B cell (primary cell): ENCODE measurements around the gene EDC3. TPM values are rescaled to one million over a fixed set of nuclear protein-coding genes. Genes with fewer than 3 reads are reported as not detected.

Experiments
- ATAC-seq: fragments of 200-7000 bp; cut with Tn5 transposase; one replicate; pipeline ENCODE4 v1.10.0; 2021; ENCODE audit warnings: low read depth, mild to moderate bottlenecking, moderate number of reproducible peaks, moderate library complexity
- CTCF ChIA-PET: fragments of 350-600 bp; sonication (Branson Sonifier 250); formaldehyde crosslinking; loops from one replicate; lab custom pipeline; 2021; ENCODE audit warnings: antibody characterized with exemption, inconsistent platforms; lab: Charles Lee
- POLR2A ChIA-PET: fragments of 350-600 bp; sonication (Branson Sonifier 250); formaldehyde crosslinking; loops from one replicate; lab custom pipeline; 2021; ENCODE audit warnings: antibody characterized with exemption; lab: Charles Lee
- DNase-seq: peaks from one replicate; pipeline ENCODE4 v3.0.0; 2013
- H2AFZ ChIP-seq: 2 replicates; pipeline ENCODE4 v1.6.1; 2012; ENCODE audit warnings: mild to moderate bottlenecking, low read depth, low read length; ENCODE audit not compliant: insufficient read depth, poor library complexity, severe bottlenecking
- H3K27ac ChIP-seq, 2 donors: 1 replicate in 1 of 2; 2 replicates in 1 of 2; pipeline ENCODE4 v1.5.1; 2012 to 2013; ENCODE audit warnings: low read length in 2 of 2, mild to moderate bottlenecking in 2 of 2, moderate library complexity in 1 of 2
- H3K27me3 ChIP-seq, 4 experiments: fragments of 200-600 bp in 1 of 4; sonication (generic) in 1 of 4; replicated peaks in 1 of 4; 1 replicate in 2 of 4; 2 replicates in 2 of 4; pipeline versions ENCODE4 v1.6.1 to v1.7.0; 2013 to 2016; ENCODE audit warnings: low read length in 3 of 4, mild to moderate bottlenecking in 2 of 4, mixed read lengths in 1 of 4, moderate library complexity in 1 of 4; ENCODE audit not compliant: insufficient read depth in 4 of 4, control insufficient read depth in 3 of 4; ENCODE audit errors: control extremely low read depth in 1 of 4
- H3K36me3 ChIP-seq, 2 experiments: replicated peaks in 1 of 2; 1 replicate in 1 of 2; 2 replicates in 1 of 2; pipeline versions ENCODE4 v1.6.1 to v1.7.1; 2013; ENCODE audit warnings: low read length in 1 of 2; ENCODE audit not compliant: insufficient read depth in 2 of 2, control insufficient read depth in 1 of 2; ENCODE audit errors: control extremely low read depth in 1 of 2, extremely low read depth in 1 of 2
- H3K4me1 ChIP-seq, 2 donors: fragments of 200-600 bp in 1 of 2; sonication (generic) in 1 of 2; 1 replicate in 1 of 2; 2 replicates in 1 of 2; pipeline versions ENCODE4 v1.5.1 to v1.6.1; 2013 to 2017; ENCODE audit warnings: low read length in 2 of 2; ENCODE audit not compliant: control insufficient read depth in 2 of 2, insufficient read depth in 2 of 2
- H3K4me2 ChIP-seq: replicated peaks from 2 replicates; pipeline ENCODE3; 2012; ENCODE audit warnings: mild to moderate bottlenecking, low read depth, low read length; ENCODE audit not compliant: poor library complexity, severe bottlenecking
- H3K4me3 ChIP-seq, 5 experiments: fragments of 200-600 bp in 1 of 5; sonication (generic) in 1 of 5; 1 replicate in 3 of 5; 2 replicates in 2 of 5; pipeline versions ENCODE4 v1.5.1 to v1.7.0; 2011 to 2016; ENCODE audit warnings: low read length in 4 of 5, mild to moderate bottlenecking in 4 of 5, low read depth in 2 of 5, control low read depth in 1 of 5, moderate library complexity in 1 of 5; ENCODE audit not compliant: insufficient read depth in 1 of 5; ENCODE audit errors: control extremely low read depth in 1 of 5, extremely low read depth in 1 of 5
- H3K79me2 ChIP-seq: fragments of 200-600 bp; sonication (generic); one replicate; pipeline ENCODE4 v1.6.0; 2016; ENCODE audit warnings: low read length; ENCODE audit not compliant: control insufficient read depth, insufficient read depth
- H3K9ac ChIP-seq: fragments of 200-600 bp; sonication (generic); 2 replicates; pipeline ENCODE4 v1.6.1; 2017; ENCODE audit warnings: mild to moderate bottlenecking, low read length, moderate library complexity
- H3K9me3 ChIP-seq, 3 donors: one replicate each; pipeline versions ENCODE4 v1.6.1 to v1.7.1; 2013; ENCODE audit warnings: low read length in 2 of 3; ENCODE audit not compliant: control insufficient read depth in 2 of 3, insufficient read depth in 1 of 3; ENCODE audit errors: control extremely low read depth in 1 of 3
- H4K20me1 ChIP-seq: 2 replicates; pipeline ENCODE4 v1.6.0; 2012; ENCODE audit warnings: mild to moderate bottlenecking, low read length; ENCODE audit not compliant: insufficient read depth, control insufficient read depth, poor library complexity, severe bottlenecking
- H3K27ac Mint-ChIP-seq: one replicate; pipeline ENCODE4 v1.8.0; 2021; ENCODE audit warnings: mixed read lengths
- H3K27me3 Mint-ChIP-seq: one replicate; pipeline ENCODE4 v1.8.0; 2021; ENCODE audit warnings: mixed read lengths
- H3K4me1 Mint-ChIP-seq: one replicate; pipeline ENCODE4 v1.8.0; 2021; ENCODE audit warnings: mixed read lengths
- H3K4me3 Mint-ChIP-seq: one replicate; pipeline ENCODE4 v1.8.0; 2021; ENCODE audit warnings: mixed read lengths
- H3K9me3 Mint-ChIP-seq: one replicate; pipeline ENCODE4 v1.8.0; 2022; ENCODE audit warnings: mixed read lengths; ENCODE audit not compliant: insufficient read depth
- EZH2 ChIP-seq: IDR thresholded peaks from 2 replicates; pipeline ENCODE4 v1.6.1; 2012; ENCODE audit warnings: borderline replicate concordance, low read depth, mild to moderate bottlenecking, moderate library complexity, low read length; ENCODE audit not compliant: insufficient read depth, poor library complexity, severe bottlenecking
- WGBS: methylation state at CpG from one replicate; pipeline ENCODE4 v1.1.5; 2013; ENCODE audit warnings: missing lambda C conversion rate; ENCODE audit not compliant: insufficient coverage; 5-methylcytosine and 5-hydroxymethylcytosine counted together
- intact Hi-C: fragments of 100-400 bp; cut with micrococcal nuclease; formaldehyde crosslinking; loops from one replicate; pipeline ENCODE4 v1.10.0; 2022
- polyA plus RNA-seq: library from polyadenylated mRNA; depleted of rRNA; stranded (reverse); fragments of >200 nt; gene quantifications from 2 replicates; pipeline ENCODE4 v1.2.3, GENCODE V29; 2012
- total RNA-seq, 2 donors: library from RNA; stranded (reverse); fragments of 120-200 nt in 1 of 2; gene quantifications; 1 replicate in 1 of 2; 2 replicates in 1 of 2; pipeline versions ENCODE4 v1.2.3 to v1.2.4, GENCODE V29; 2013 to 2022
- TF ChIP-seq, protein P1 (sequence below): fragments of 200-600 bp; IDR thresholded peaks from one replicate; pipeline ENCODE4 v1.8.0; 2022; ENCODE audit warnings: antibody characterized with exemption, mild to moderate bottlenecking

The EDC3 gene
- total and polyA plus RNA-seq, 2 donors (not counting 1 experiment from before 2014, with no cell fraction given) = 16.9 to 55.4 TPM

- ChIA-PET POLR2A (no interaction called here), CTCF (no interaction called here)
- no peaks in the 10 kb centered on the region for H3K27me3 ChIP-seq
- no peak for ATAC-seq
- H3K4me3 Mint-ChIP-seq = no peak overlapping the region
- no peak overlapping the region for H2AFZ ChIP-seq
- H3K27me3 Mint-ChIP-seq = no peaks in the 10 kb centered on the region
- 96% methylated on average over 4 of the region's 5 CpGs for WGBS
- H3K4me1 Mint-ChIP-seq = peaks cover 14% of the 10 kb centered on the region
- H3K9ac ChIP-seq = no peak overlapping the region
- TF ChIP-seq, protein P1, sequence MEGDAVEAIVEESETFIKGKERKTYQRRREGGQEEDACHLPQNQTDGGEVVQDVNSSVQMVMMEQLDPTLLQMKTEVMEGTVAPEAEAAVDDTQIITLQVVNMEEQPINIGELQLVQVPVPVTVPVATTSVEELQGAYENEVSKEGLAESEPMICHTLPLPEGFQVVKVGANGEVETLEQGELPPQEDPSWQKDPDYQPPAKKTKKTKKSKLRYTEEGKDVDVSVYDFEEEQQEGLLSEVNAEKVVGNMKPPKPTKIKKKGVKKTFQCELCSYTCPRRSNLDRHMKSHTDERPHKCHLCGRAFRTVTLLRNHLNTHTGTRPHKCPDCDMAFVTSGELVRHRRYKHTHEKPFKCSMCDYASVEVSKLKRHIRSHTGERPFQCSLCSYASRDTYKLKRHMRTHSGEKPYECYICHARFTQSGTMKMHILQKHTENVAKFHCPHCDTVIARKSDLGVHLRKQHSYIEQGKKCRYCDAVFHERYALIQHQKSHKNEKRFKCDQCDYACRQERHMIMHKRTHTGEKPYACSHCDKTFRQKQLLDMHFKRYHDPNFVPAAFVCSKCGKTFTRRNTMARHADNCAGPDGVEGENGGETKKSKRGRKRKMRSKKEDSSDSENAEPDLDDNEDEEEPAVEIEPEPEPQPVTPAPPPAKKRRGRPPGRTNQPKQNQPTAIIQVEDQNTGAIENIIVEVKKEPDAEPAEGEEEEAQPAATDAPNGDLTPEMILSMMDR = no peak
- TF ChIP-seq EZH2 = no peak
- no peaks in the 10 kb centered on the region for H3K9me3 Mint-ChIP-seq
- peaks cover 3 to 15% of the 10 kb centered on the region in 2 donors for H3K4me1 ChIP-seq
- intact Hi-C loops = no loop called here
- no peak overlapping the region for H3K27ac ChIP-seq
- H3K79me2 ChIP-seq = peaks cover 7% of the 10 kb centered on the region
- H4K20me1 ChIP-seq = no peaks in the 10 kb centered on the region
- DNase-seq = no peak
- H3K4me2 ChIP-seq = no peak overlapping the region
- peak overlapping the region; percentile 15 for H3K27ac Mint-ChIP-seq
- H3K9me3 ChIP-seq = no peaks in the 10 kb centered on the region
- peaks cover 11 to 27% of the 10 kb centered on the region in 2 experiments for H3K36me3 ChIP-seq
- no peak overlapping the region for H3K4me3 ChIP-seq
Measured at GRCh38 chr15:74595271-74595670, 100.6 kb downstream of the EDC3 start.

DNA sequence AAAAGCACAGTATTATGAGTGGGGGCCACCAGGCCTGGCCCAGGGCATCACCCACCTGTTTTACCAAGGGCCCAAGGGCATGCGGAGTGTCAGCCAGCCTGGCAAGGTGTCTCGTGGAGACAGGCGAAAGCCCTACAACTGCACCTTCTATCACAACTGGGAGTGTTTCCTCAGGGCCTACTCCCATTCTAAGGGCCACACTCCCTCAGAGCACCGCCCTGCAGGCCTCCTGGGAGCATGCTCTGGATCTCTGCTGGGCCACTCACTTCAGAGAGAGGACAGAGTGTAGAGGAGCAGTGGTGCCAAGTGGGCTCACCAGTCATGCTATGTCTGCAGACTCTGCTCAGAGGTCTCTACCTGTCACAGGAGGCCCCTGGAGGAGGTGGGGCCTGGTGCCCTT lies 101.4 kb downstream of the EDC3 start:
- Histone ChIP-seq H3K79me2 (peaks cover 7% of the 10 kb centered on the region), H4K20me1 (no peaks in the 10 kb centered on the region), H3K27me3 (no peaks in the 10 kb centered on the region), H3K4me3 (no peak overlapping the region), H2AFZ (no peak overlapping the region), H3K36me3 (peaks cover 14 to 35% of the 10 kb centered on the region in 2 experiments), H3K27ac (no peak overlapping the region), H3K4me2 (no peak overlapping the region), H3K9ac (no peak overlapping the region), H3K9me3 (no peaks in the 10 kb centered on the region), H3K4me1 (peaks cover 3 to 15% of the 10 kb centered on the region in 2 donors)
- Mint-ChIP-seq H3K4me3 (no peak overlapping the region), H3K27me3 (no peaks in the 10 kb centered on the region), H3K27ac (no peak overlapping the region), H3K9me3 (no peaks in the 10 kb centered on the region), H3K4me1 (peaks cover 13% of the 10 kb centered on the region)
- ATAC-seq (no peak), DNase-seq (no peak)
- CTCF ChIA-PET = interaction anchor here (0.6 kb wide), 1 partner anchor 20 kb away, joined by 3 read pairs; no protein-coding TSS in a partner anchor
- intact Hi-C loops = no loop called here
- WGBS = 94% methylated on average over 4 of the region's 4 CpGs
- TF ChIP-seq, protein P1 = no peak
- TF ChIP-seq EZH2 = no peak
- POLR2A ChIA-PET = no interaction called here
